ENCODE results near the gene FLNB. TPM values are rescaled to one million over a fixed set of nuclear protein-coding genes. Genes with fewer than 3 reads are reported as not detected.
"Not testable (repeated sequence)": the region's sequence is repeated elsewhere in the genome, so short reads cannot be mapped to it uniquely, and the experiment has no call there.

FLNB gene
- total and polyA plus RNA-seq, 2 of the 13 experiments (the other 11 are each of a cell fraction or from before 2014, with no cell fraction given): 106 to 130 TPM

DNA sequence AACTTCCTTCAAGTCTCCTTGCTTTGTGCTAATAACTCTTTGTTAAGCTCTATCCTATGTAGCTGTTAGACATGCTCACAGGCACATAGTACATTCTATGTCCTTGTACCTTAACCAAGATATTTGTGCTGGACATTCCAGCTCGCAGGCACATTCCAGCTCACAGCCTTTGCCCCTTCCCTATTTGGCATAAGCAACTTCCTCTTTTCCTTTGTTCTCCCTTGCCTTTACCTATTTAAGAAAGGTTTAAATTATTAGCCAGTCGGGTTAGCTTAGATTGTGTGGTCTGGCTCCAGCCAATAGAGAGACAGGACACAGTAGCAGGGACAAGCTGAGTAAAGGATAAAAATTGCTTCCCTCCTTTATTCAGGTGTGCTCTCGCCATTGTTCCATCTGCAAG, 193.2 kb downstream of the FLNB start:
- Histone ChIP-seq H3K4me1 (ENCODE audit: insufficient read depth, low read length) (peaks cover 98% of the 10 kb centered on the region), H3K4me2 (ENCODE audit: low read depth, low read length) (peak overlapping the region; percentile 57), H3K27ac (ENCODE audit: extremely low read length, insufficient read depth, low read length) (peak overlapping the region; percentile 89), H3K9ac (ENCODE audit: insufficient read depth, low read depth, low read length) (peak overlapping the region; percentile 50; the same call in 1 of the 2 replicates)
- CTCF ChIA-PET (ENCODE audit: low intra/inter-chr PET ratio, low total read pairs); H3K27me3 ChIP-seq (ENCODE audit: control insufficient read depth in 1 of 2, insufficient read depth in 2 of 2, low read length in 2 of 2); BruUV-seq (replicated peaks); H3K9me3 ChIP-seq (ENCODE audit: low read length); H4K20me1 ChIP-seq (ENCODE audit: insufficient read depth, low read length); in situ Hi-C loops (cut with HindIII; ENCODE audit: extremely low pct_ligation_motif_present, low pct_unique_long_range_greater_than_20kb); H2AFZ ChIP-seq (ENCODE audit: low read length); H3K36me3 ChIP-seq (replicated peaks in 1 of 2; ENCODE audit: control insufficient read depth in 1 of 2, insufficient read depth in 2 of 2, low read length in 2 of 2); H3K79me2 ChIP-seq (ENCODE audit: insufficient read depth, low read length); H3K4me3 ChIP-seq (replicated peaks in 1 of 3; ENCODE audit: insufficient read depth in 1 of 3, low read depth in 2 of 3, low read length in 3 of 3): not testable (repeated sequence)
- intact Hi-C loops (cut with micrococcal nuclease; ENCODE audit: unreplicated experiment): loop anchor here (1.0 kb wide), 1 partner anchor 8 kb away; no protein-coding TSS in a partner anchor
- 13% methylated on average over 3 of the region's 3 CpGs for WGBS (ENCODE audit: low lambda C conversion rate)
- ATAC-seq: peak; percentile 85
- POLR2A ChIA-PET: interaction anchor here (0.8 to 1.5 kb wide), 7 partner anchors 8 to 105 kb away, joined by 3 to 8 read pairs (median 4); partner anchors contain the start of genes HTD2 and RPP14
- DNase-seq (ENCODE audit: low spot score): peak; percentile 91
- FAIRE-seq: peak; percentile 66
- TF ChIP-seq FOXO1 (CRISPR knock-in tag; IDR thresholded peaks at IDR 0.05) (peak; percentile 54; the same call in 1 of the 2 replicates), HNF4A (CRISPR knock-in tag; IDR thresholded peaks at IDR 0.05) (peak; percentile 91), ZNF792 (CRISPR knock-in tag; IDR thresholded peaks at IDR 0.05) (peak; percentile 42; the same call in 1 of the 2 replicates), HNF4G (IDR thresholded peaks at IDR 0.05; ENCODE audit: borderline replicate concordance, low read depth, low read length) (peak; percentile 74; the same call in 1 of the 2 replicates), HNF4G (CRISPR knock-in tag; IDR thresholded peaks at IDR 0.05; ENCODE audit: borderline replicate concordance, low read depth) (peak; percentile 75; the same call in 1 of the 2 replicates), KMT2B (CRISPR knock-in tag; IDR thresholded peaks at IDR 0.05) (peak; percentile 28; the same call in 1 of the 2 replicates), ETV5 (CRISPR knock-in tag; IDR thresholded peaks at IDR 0.05; ENCODE audit: borderline replicate concordance) (peak; percentile 68; the same call in 1 of the 2 replicates), ZMAT3 (CRISPR knock-in tag; conservative IDR thresholded peaks at IDR 0.05) (0 out of 2 replicates have a peak, but pooled peaks have one; percentile 31), ZNF788 (CRISPR knock-in tag; IDR thresholded peaks at IDR 0.05; ENCODE audit: borderline replicate concordance) (peak; percentile 39; the same call in 1 of the 2 replicates), ISL2 (CRISPR knock-in tag; IDR thresholded peaks at IDR 0.05) (peak; percentile 32; the same call in 1 of the 2 replicates), SAP130 (CRISPR knock-in tag; IDR thresholded peaks at IDR 0.05; ENCODE audit: low read depth) (peak; percentile 53; the same call in 1 of the 2 replicates)
- TF ChIP-seq, protein P1, sequence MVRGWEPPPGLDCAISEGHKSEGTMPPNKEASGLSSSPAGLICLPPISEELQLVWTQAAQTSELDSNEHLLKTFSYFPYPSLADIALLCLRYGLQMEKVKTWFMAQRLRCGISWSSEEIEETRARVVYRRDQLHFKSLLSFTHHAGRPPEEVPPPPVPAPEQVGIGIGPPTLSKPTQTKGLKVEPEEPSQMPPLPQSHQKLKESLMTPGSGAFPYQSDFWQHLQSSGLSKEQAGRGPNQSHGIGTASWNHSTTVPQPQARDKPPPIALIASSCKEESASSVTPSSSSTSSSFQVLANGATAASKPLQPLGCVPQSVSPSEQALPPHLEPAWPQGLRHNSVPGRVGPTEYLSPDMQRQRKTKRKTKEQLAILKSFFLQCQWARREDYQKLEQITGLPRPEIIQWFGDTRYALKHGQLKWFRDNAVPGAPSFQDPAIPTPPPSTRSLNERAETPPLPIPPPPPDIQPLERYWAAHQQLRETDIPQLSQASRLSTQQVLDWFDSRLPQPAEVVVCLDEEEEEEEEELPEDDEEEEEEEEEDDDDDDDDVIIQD (CRISPR knock-in tag; IDR thresholded peaks at IDR 0.05; ENCODE audit: low read depth): peak; percentile 69; the same call in 1 of the 2 replicates
- TF ChIP-seq, protein P2, sequence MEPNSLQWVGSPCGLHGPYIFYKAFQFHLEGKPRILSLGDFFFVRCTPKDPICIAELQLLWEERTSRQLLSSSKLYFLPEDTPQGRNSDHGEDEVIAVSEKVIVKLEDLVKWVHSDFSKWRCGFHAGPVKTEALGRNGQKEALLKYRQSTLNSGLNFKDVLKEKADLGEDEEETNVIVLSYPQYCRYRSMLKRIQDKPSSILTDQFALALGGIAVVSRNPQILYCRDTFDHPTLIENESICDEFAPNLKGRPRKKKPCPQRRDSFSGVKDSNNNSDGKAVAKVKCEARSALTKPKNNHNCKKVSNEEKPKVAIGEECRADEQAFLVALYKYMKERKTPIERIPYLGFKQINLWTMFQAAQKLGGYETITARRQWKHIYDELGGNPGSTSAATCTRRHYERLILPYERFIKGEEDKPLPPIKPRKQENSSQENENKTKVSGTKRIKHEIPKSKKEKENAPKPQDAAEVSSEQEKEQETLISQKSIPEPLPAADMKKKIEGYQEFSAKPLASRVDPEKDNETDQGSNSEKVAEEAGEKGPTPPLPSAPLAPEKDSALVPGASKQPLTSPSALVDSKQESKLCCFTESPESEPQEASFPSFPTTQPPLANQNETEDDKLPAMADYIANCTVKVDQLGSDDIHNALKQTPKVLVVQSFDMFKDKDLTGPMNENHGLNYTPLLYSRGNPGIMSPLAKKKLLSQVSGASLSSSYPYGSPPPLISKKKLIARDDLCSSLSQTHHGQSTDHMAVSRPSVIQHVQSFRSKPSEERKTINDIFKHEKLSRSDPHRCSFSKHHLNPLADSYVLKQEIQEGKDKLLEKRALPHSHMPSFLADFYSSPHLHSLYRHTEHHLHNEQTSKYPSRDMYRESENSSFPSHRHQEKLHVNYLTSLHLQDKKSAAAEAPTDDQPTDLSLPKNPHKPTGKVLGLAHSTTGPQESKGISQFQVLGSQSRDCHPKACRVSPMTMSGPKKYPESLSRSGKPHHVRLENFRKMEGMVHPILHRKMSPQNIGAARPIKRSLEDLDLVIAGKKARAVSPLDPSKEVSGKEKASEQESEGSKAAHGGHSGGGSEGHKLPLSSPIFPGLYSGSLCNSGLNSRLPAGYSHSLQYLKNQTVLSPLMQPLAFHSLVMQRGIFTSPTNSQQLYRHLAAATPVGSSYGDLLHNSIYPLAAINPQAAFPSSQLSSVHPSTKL (CRISPR knock-in tag; IDR thresholded peaks at IDR 0.05): peak; percentile 89
- TF ChIP-seq, protein P3, sequence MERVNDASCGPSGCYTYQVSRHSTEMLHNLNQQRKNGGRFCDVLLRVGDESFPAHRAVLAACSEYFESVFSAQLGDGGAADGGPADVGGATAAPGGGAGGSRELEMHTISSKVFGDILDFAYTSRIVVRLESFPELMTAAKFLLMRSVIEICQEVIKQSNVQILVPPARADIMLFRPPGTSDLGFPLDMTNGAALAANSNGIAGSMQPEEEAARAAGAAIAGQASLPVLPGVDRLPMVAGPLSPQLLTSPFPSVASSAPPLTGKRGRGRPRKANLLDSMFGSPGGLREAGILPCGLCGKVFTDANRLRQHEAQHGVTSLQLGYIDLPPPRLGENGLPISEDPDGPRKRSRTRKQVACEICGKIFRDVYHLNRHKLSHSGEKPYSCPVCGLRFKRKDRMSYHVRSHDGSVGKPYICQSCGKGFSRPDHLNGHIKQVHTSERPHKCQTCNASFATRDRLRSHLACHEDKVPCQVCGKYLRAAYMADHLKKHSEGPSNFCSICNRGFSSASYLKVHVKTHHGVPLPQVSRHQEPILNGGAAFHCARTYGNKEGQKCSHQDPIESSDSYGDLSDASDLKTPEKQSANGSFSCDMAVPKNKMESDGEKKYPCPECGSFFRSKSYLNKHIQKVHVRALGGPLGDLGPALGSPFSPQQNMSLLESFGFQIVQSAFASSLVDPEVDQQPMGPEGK (CRISPR knock-in tag; IDR thresholded peaks at IDR 0.05): peak; percentile 40
